ENCODE data around the gene NEBL.

NEBL gene

DNA sequence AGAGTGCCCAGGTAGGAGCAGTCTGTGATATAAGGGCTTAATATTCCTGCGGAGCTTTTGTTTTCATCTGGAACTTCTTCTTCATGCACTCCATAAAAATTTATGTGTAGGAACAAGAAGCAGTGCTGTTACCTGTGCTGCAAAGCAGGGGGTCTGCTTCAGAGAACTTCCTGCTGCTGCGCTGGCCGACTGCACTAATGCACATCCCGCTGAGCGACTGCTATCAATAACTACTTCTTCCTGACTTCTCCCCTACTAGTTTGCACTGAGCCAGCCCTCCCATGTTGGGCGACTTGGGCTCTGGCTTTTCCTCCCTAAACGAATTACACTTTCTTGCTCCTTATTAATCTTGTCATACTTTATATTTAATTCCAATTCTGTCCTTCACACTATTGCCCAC is 150.3 kb downstream of the NEBL start:
- H3K27me3 ChIP-seq (ENCODE audit: control insufficient read depth in 1 of 2, insufficient read depth in 2 of 2, low read length in 2 of 2), result no peaks in the 10 kb centered on the region
- no peaks in the 10 kb centered on the region for H3K36me3 ChIP-seq (ENCODE audit: control insufficient read depth in 2 of 2, insufficient read depth in 2 of 2, low read length in 2 of 2)
- H3K9ac ChIP-seq (ENCODE audit: low read length in 2 of 2), result no peak overlapping the region
- no peaks in the 10 kb centered on the region for H3K4me1 ChIP-seq (ENCODE audit: control insufficient read depth, insufficient read depth, low read length)
- H3K27ac ChIP-seq (ENCODE audit: low read length), result no peak overlapping the region
- H3K4me3 ChIP-seq (ENCODE audit: low read length in 2 of 2), result no peak overlapping the region
- H3K9me3 ChIP-seq (ENCODE audit: control insufficient read depth in 2 of 2, low read length in 2 of 2), result peaks cover 3 to 8% of the 10 kb centered on the region in 2 donors

DNA sequence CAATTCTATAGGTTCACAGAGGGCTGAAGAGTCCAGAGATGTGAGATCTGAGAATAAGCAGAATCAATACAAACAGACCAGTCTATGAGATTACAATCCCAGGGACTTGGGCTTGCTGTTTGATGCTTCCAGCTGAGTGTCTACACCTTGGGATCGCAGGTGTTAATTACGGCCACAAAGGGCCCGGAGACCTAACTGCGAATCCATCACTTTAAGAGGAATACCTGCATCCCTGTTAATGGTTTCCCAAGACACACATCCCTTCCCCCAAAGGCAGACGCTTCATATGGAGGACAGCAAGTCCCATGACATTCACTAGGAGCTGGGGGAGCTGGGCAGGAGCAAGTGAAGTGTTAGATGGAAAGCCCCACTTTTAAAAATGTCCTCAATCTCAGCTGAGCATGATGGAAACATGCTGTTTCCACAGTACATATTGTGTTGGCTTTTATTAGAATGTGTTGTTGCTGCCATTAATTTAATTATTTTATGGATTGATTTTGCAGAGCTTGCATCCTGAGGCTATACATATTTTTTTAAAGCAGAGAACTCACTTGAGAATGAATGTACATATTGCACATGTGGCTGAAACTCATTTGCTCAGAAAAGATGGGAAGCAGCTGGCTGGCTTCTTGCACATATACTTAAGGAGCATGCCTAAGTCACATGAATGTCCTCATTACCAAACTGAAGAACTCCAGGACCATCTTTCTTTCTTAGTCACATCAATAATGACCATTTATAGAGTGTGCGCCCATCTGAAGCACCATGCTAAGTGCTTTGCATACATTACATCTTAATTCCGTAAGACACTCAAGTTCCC is 151.3 kb downstream of the NEBL start:
- Histone ChIP-seq H3K27ac (ENCODE audit: low read length) (no peak overlapping the region), H3K9me3 (ENCODE audit: control insufficient read depth in 2 of 2, low read length in 2 of 2) (peaks cover 3 to 6% of the 10 kb centered on the region in 2 donors), H3K27me3 (ENCODE audit: control insufficient read depth in 1 of 2, insufficient read depth in 2 of 2, low read length in 2 of 2) (no peaks in the 10 kb centered on the region), H3K9ac (ENCODE audit: low read length in 2 of 2) (no peak overlapping the region), H3K4me1 (ENCODE audit: control insufficient read depth, insufficient read depth, low read length) (no peaks in the 10 kb centered on the region), H3K36me3 (ENCODE audit: control insufficient read depth in 2 of 2, insufficient read depth in 2 of 2, low read length in 2 of 2) (no peaks in the 10 kb centered on the region), H3K4me3 (ENCODE audit: low read length in 2 of 2) (no peak overlapping the region)

GRCh38 chr10:20744821-20745220 is 152.3 kb downstream of the NEBL start:
- no peaks in the 10 kb centered on the region for H3K36me3 ChIP-seq (ENCODE audit: control insufficient read depth in 2 of 2, insufficient read depth in 2 of 2, low read length in 2 of 2)
- no peaks in the 10 kb centered on the region for H3K27me3 ChIP-seq (ENCODE audit: control insufficient read depth in 1 of 2, insufficient read depth in 2 of 2, low read length in 2 of 2)
- H3K9ac ChIP-seq (ENCODE audit: low read length in 2 of 2), result no peak overlapping the region
- H3K4me1 ChIP-seq (ENCODE audit: control insufficient read depth, insufficient read depth, low read length), result no peaks in the 10 kb centered on the region
- H3K27ac ChIP-seq (ENCODE audit: low read length), result no peak overlapping the region
- H3K4me3 ChIP-seq (ENCODE audit: low read length in 2 of 2), result no peak overlapping the region
- H3K9me3 ChIP-seq (ENCODE audit: control insufficient read depth in 2 of 2, low read length in 2 of 2), result peaks cover 3% of the 10 kb centered on the region in 2 donors

DNA sequence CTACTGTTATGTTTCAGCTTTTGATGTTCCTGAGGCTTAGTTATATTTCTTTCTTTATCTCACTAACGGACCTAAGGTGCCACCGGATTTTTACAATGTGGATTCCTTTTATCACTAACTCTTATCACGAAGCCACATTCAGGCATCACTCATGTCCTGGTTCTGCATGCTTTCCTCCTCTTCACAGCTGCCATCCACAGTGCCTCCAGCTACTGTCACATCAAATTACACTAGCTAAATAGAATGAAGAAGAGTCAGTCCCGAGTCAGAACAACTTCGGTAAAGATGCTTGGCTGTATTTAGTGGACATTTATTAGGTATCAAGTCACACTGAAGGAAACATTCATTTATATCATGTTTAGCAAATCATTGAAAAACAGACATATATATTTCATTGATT is 153.2 kb downstream of the NEBL start:
- H3K4me1 ChIP-seq (ENCODE audit: control insufficient read depth, insufficient read depth, low read length), result no peaks in the 10 kb centered on the region
- no peak overlapping the region for H3K27ac ChIP-seq (ENCODE audit: low read length)
- no peak overlapping the region for H3K4me3 ChIP-seq (ENCODE audit: low read length in 2 of 2)
- H3K9me3 ChIP-seq (ENCODE audit: control insufficient read depth in 2 of 2, low read length in 2 of 2), result peaks cover under 1 to 3% of the 10 kb centered on the region in 2 donors
- no peaks in the 10 kb centered on the region for H3K36me3 ChIP-seq (ENCODE audit: control insufficient read depth in 2 of 2, insufficient read depth in 2 of 2, low read length in 2 of 2)
- H3K27me3 ChIP-seq (ENCODE audit: control insufficient read depth in 1 of 2, insufficient read depth in 2 of 2, low read length in 2 of 2), result no peaks in the 10 kb centered on the region
- no peak overlapping the region for H3K9ac ChIP-seq (ENCODE audit: low read length in 2 of 2)

- H3K27me3 ChIP-seq (ENCODE audit: control insufficient read depth in 1 of 2, insufficient read depth in 2 of 2, low read length in 2 of 2), result no peaks in the 10 kb centered on the region
- no peaks in the 10 kb centered on the region for H3K4me1 ChIP-seq (ENCODE audit: control insufficient read depth, insufficient read depth, low read length)
- no peaks in the 10 kb centered on the region for H3K9me3 ChIP-seq (ENCODE audit: control insufficient read depth in 2 of 2, low read length in 2 of 2)
- H3K4me3 ChIP-seq (ENCODE audit: low read length in 2 of 2), result no peak overlapping the region
- H3K9ac ChIP-seq (ENCODE audit: low read length in 2 of 2), result no peak overlapping the region
- H3K27ac ChIP-seq (ENCODE audit: low read length), result no peak overlapping the region
- H3K36me3 ChIP-seq (ENCODE audit: control insufficient read depth in 2 of 2, insufficient read depth in 2 of 2, low read length in 2 of 2), result no peaks in the 10 kb centered on the region
These were observed 154.2 kb downstream of the NEBL start for GRCh38 chr10:20742737-20743541.

DNA sequence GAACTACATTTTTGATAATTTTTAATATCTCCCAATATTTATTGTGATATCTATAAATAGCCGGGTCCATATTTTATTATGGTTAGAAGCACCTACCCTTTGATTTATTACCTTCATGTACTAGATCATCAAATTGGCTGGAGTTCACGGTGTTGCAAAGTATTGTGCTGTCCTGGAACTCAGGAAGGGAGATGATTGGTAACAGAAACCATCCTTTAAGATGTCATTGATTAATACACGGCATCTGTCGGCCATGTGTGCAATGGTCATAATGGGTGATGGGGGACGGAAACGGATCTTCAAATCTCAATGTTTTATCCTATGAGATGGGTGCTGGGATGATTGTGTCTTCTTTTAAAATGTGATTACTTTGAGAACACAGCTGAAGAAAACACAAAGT is 157.0 kb downstream of the NEBL start:
- H3K9me3 ChIP-seq (ENCODE audit: control insufficient read depth in 2 of 2, low read length in 2 of 2), result no peaks in the 10 kb centered on the region
- no peak overlapping the region for H3K9ac ChIP-seq (ENCODE audit: low read length in 2 of 2)
- H3K4me3 ChIP-seq (ENCODE audit: low read length in 2 of 2), result no peak overlapping the region
- no peaks in the 10 kb centered on the region for H3K36me3 ChIP-seq (ENCODE audit: control insufficient read depth in 2 of 2, insufficient read depth in 2 of 2, low read length in 2 of 2)
- no peak overlapping the region for H3K27ac ChIP-seq (ENCODE audit: low read length)
- H3K4me1 ChIP-seq (ENCODE audit: control insufficient read depth, insufficient read depth, low read length), result no peaks in the 10 kb centered on the region
- H3K27me3 ChIP-seq (ENCODE audit: control insufficient read depth in 1 of 2, insufficient read depth in 2 of 2, low read length in 2 of 2), result no peaks in the 10 kb centered on the region

- no peak overlapping the region for H3K9ac ChIP-seq (ENCODE audit: low read length in 2 of 2)
- no peaks in the 10 kb centered on the region for H3K27me3 ChIP-seq (ENCODE audit: control insufficient read depth in 1 of 2, insufficient read depth in 2 of 2, low read length in 2 of 2)
- H3K36me3 ChIP-seq (ENCODE audit: control insufficient read depth in 2 of 2, insufficient read depth in 2 of 2, low read length in 2 of 2), result no peaks in the 10 kb centered on the region
- H3K4me3 ChIP-seq (ENCODE audit: low read length in 2 of 2), result no peak overlapping the region
- H3K27ac ChIP-seq (ENCODE audit: low read length), result no peak overlapping the region
- H3K9me3 ChIP-seq (ENCODE audit: control insufficient read depth in 2 of 2, low read length in 2 of 2), result no peaks in the 10 kb centered on the region
- no peaks in the 10 kb centered on the region for H3K4me1 ChIP-seq (ENCODE audit: control insufficient read depth, insufficient read depth, low read length)
These were observed 160.0 kb downstream of the NEBL start for GRCh38 chr10:20737107-20737506.

Data from stomach smooth muscle (tissue), 2 donors.